ENCODE measurements around the gene WDR48.

DNA sequence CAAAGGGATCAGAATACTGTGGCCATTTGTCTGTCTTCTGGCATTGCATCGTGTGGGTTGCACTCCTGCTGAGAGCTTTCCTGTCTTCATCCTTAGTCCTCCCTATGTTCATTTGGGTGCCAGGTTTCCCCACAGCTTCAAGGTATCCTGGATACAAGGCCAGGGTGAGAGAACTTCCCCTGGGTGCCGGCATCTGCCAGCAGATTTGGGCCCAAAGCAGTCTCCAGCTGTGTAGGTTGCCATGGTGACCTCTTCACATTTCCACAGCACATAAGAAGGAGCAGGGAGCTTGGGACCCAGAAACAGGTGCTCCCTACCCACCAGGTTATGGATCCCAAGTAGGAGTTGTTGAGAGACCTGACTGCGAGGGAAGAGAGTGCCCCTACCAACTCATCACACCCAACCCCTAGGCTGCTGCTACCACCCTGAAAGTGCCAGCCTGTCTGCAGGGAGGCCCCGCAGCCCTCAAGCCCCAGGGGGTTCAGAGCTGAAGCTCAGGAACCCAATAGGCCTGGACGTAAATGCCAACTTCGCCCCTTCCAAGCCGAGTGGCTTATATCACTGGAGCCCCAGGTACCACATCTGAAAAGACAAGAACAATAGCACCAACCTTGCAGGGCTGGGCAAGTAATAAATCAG is 75.6 kb downstream of the WDR48 start:
- TF ChIP-seq, protein P1, sequence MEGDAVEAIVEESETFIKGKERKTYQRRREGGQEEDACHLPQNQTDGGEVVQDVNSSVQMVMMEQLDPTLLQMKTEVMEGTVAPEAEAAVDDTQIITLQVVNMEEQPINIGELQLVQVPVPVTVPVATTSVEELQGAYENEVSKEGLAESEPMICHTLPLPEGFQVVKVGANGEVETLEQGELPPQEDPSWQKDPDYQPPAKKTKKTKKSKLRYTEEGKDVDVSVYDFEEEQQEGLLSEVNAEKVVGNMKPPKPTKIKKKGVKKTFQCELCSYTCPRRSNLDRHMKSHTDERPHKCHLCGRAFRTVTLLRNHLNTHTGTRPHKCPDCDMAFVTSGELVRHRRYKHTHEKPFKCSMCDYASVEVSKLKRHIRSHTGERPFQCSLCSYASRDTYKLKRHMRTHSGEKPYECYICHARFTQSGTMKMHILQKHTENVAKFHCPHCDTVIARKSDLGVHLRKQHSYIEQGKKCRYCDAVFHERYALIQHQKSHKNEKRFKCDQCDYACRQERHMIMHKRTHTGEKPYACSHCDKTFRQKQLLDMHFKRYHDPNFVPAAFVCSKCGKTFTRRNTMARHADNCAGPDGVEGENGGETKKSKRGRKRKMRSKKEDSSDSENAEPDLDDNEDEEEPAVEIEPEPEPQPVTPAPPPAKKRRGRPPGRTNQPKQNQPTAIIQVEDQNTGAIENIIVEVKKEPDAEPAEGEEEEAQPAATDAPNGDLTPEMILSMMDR (IDR thresholded peaks at IDR 0.05), result no peak
- TF ChIP-seq POLR2A (IDR thresholded peaks at IDR 0.05), result no peak

Measured in uterus (tissue), 2 donors.